Measurements from ENCODE around the gene SPSB1. TPM values are rescaled to one million over a fixed set of nuclear protein-coding genes. Genes with fewer than 3 reads are reported as not detected.
"Not testable (repeated sequence)": the region's sequence is repeated elsewhere in the genome, so short reads cannot be mapped to it uniquely, and the experiment has no call there.

The SPSB1 gene
- total RNA-seq, 1 donor from 2014 or later, result 60.0 TPM

- no peak for TF ChIP-seq CTCF (IDR thresholded peaks at IDR 0.05; ENCODE audit: insufficient read depth, low read length, poor library complexity, severe bottlenecking)
- no peak for DNase-seq (ENCODE audit: low read depth)
- Histone ChIP-seq H3K27me3 (ENCODE audit: control insufficient read depth, insufficient read depth, low read length) (no peaks in the 10 kb centered on the region), H3K36me3 (ENCODE audit: control insufficient read depth, insufficient read depth, low read length) (no peaks in the 10 kb centered on the region), H3K4me3 (ENCODE audit: low read depth, low read length) (no peak overlapping the region)
Measured at GRCh38 chr1:9382643-9383491, 90.2 kb downstream of the SPSB1 start.

GRCh38 chr1:9384128-9384527 lies 91.4 kb downstream of the SPSB1 start:
- no peak for DNase-seq (ENCODE audit: low read depth)
- no peaks in the 10 kb centered on the region for H3K36me3 ChIP-seq (ENCODE audit: control insufficient read depth, insufficient read depth, low read length)
- H3K27me3 ChIP-seq (ENCODE audit: control insufficient read depth, insufficient read depth, low read length), result no peaks in the 10 kb centered on the region
- no peak overlapping the region for H3K4me3 ChIP-seq (ENCODE audit: low read depth, low read length)
- TF ChIP-seq CTCF (IDR thresholded peaks at IDR 0.05; ENCODE audit: insufficient read depth, low read length, poor library complexity, severe bottlenecking), result no peak

GRCh38 chr1:9384751-9385245 lies 92.1 kb downstream of the SPSB1 start:
- Histone ChIP-seq H3K4me3 (ENCODE audit: low read depth, low read length) (no peak overlapping the region), H3K27me3 (ENCODE audit: control insufficient read depth, insufficient read depth, low read length) (no peaks in the 10 kb centered on the region), H3K36me3 (ENCODE audit: control insufficient read depth, insufficient read depth, low read length) (no peaks in the 10 kb centered on the region)
- TF ChIP-seq CTCF (IDR thresholded peaks at IDR 0.05; ENCODE audit: insufficient read depth, low read length, poor library complexity, severe bottlenecking), result no peak
- DNase-seq (ENCODE audit: low read depth), result no peak

- not testable (repeated sequence) for H3K36me3 ChIP-seq (ENCODE audit: control insufficient read depth, insufficient read depth, low read length); H3K4me3 ChIP-seq (ENCODE audit: low read depth, low read length); DNase-seq (ENCODE audit: low read depth); H3K27me3 ChIP-seq (ENCODE audit: control insufficient read depth, insufficient read depth, low read length)
Measured at GRCh38 chr1:9385392-9385791, 92.7 kb downstream of the SPSB1 start.

GRCh38 chr1:9385801-9386573 lies 93.3 kb downstream of the SPSB1 start:
- no peak for TF ChIP-seq CTCF (IDR thresholded peaks at IDR 0.05; ENCODE audit: insufficient read depth, low read length, poor library complexity, severe bottlenecking)
- Histone ChIP-seq H3K27me3 (ENCODE audit: control insufficient read depth, insufficient read depth, low read length) (no peaks in the 10 kb centered on the region), H3K36me3 (ENCODE audit: control insufficient read depth, insufficient read depth, low read length) (no peaks in the 10 kb centered on the region), H3K4me3 (ENCODE audit: low read depth, low read length) (no peak overlapping the region)
- DNase-seq (ENCODE audit: low read depth), result no peak

Measured in kidney epithelial cell (primary cell).